ENCODE results near the gene CCDC34. TPM values are rescaled to one million over a fixed set of nuclear protein-coding genes. Genes with fewer than 3 reads are reported as not detected.

The CCDC34 gene
- 21.9 and 31.6 TPM in 2 replicates for polyA plus RNA-seq (2014; cell fraction: cytosol; rRNA removed)
- 15.9 and 22.8 TPM in 2 replicates for polyA plus RNA-seq (2014; cell fraction: nucleus; rRNA removed)

GRCh38 chr11:27362749-27363575 lies at the start of gene CCDC34:
Gene CCDC34 (minus strand): TSS chr11:27363215. CDS start chr11:27363194, 21 bp downstream.
- DNase-seq (ENCODE audit: low spot score) = peak; percentile 94

- DNase-seq (ENCODE audit: low spot score) = no peak
These were observed 49.2 kb upstream of the CCDC34 start for GRCh38 chr11:27412192-27412691.

GRCh38 chr11:27411328-27411727 lies 48.3 kb upstream of the CCDC34 start:
- DNase-seq (ENCODE audit: low spot score) = no peak

GRCh38 chr11:27410272-27410671 lies 47.3 kb upstream of the CCDC34 start:
- DNase-seq (ENCODE audit: low spot score) = no peak

GRCh38 chr11:27409742-27410141 lies 46.7 kb upstream of the CCDC34 start:
- no peak for DNase-seq (ENCODE audit: low spot score)

GRCh38 chr11:27409049-27409448 lies 46.0 kb upstream of the CCDC34 start:
- DNase-seq (ENCODE audit: low spot score) = no peak

GRCh38 chr11:27408246-27408800 lies 45.3 kb upstream of the CCDC34 start:
- no peak for DNase-seq (ENCODE audit: low spot score)

- DNase-seq (ENCODE audit: low spot score) = no peak
These were observed 43.7 kb upstream of the CCDC34 start for GRCh38 chr11:27406498-27407354.

- no peak for DNase-seq (ENCODE audit: low spot score)
These were observed 42.1 kb upstream of the CCDC34 start for GRCh38 chr11:27405134-27405533.

GRCh38 chr11:27404427-27404826 lies 41.4 kb upstream of the CCDC34 start:
- no peak for DNase-seq (ENCODE audit: low spot score)

GRCh38 chr11:27403195-27403594 lies 40.2 kb upstream of the CCDC34 start:
- no peak for DNase-seq (ENCODE audit: low spot score)

GRCh38 chr11:27402450-27402849 lies 39.4 kb upstream of the CCDC34 start:
- no peak for DNase-seq (ENCODE audit: low spot score)

- no peak for DNase-seq (ENCODE audit: low spot score)
These were observed 38.9 kb upstream of the CCDC34 start for GRCh38 chr11:27401833-27402316.

GRCh38 chr11:27401280-27401832 lies 38.3 kb upstream of the CCDC34 start:
- DNase-seq (ENCODE audit: low spot score) = no peak

GRCh38 chr11:27398400-27398770 lies 35.4 kb upstream of the CCDC34 start:
- no peak for DNase-seq (ENCODE audit: low spot score)

- DNase-seq (ENCODE audit: low spot score) = no peak
These were observed 34.8 kb upstream of the CCDC34 start for GRCh38 chr11:27397624-27398399.

- DNase-seq (ENCODE audit: low spot score) = no peak
These were observed 33.3 kb upstream of the CCDC34 start for GRCh38 chr11:27396259-27396839.

GRCh38 chr11:27395556-27396258 lies 32.7 kb upstream of the CCDC34 start:
- DNase-seq (ENCODE audit: low spot score) = no peak

GRCh38 chr11:27394781-27395228 lies 31.8 kb upstream of the CCDC34 start:
- no peak for DNase-seq (ENCODE audit: low spot score)
